Spleen (tissue), 11 donors: ENCODE data around the gene TP63. TPM values are rescaled to one million over a fixed set of nuclear protein-coding genes. Genes with fewer than 3 reads are reported as not detected.
A peak's percentile ranks its signal among the peaks of the same experiment; 100 is the strongest.

Experiments
- DNase-seq: peaks from one replicate; pipeline ENCODE4 v3.0.0-alpha.2; 2020
- H3K27ac ChIP-seq, 8 donors: fragments of 200-600 bp; sonication (generic) in 7 of 8; 1 replicate in 4 of 8; 2 replicates in 4 of 8; pipeline versions ENCODE4 v1.5.0 to v1.8.0; 2016 to 2021; ENCODE audit warnings: inconsistent platforms in 4 of 8, mild to moderate bottlenecking in 4 of 8, moderate library complexity in 1 of 8
- H3K27me3 ChIP-seq, 7 donors: fragments of 200-600 bp; sonication (generic) in 6 of 7; replicated peaks in 1 of 7; 1 replicate in 4 of 7; 2 replicates in 3 of 7; pipeline versions ENCODE4 v1.5.0 to v1.8.0; 2016 to 2021; ENCODE audit warnings: inconsistent platforms in 3 of 7, mild to moderate bottlenecking in 1 of 7
- H3K36me3 ChIP-seq, 6 donors: fragments of 200-600 bp; sonication (generic) in 5 of 6; 1 replicate in 4 of 6; 2 replicates in 2 of 6; pipeline versions ENCODE4 v1.5.0 to v1.8.0; 2016 to 2021; ENCODE audit warnings: inconsistent platforms in 2 of 6
- H3K4me1 ChIP-seq, 6 donors: fragments of 200-600 bp; sonication (generic) in 5 of 6; 1 replicate in 3 of 6; 2 replicates in 3 of 6; pipeline versions ENCODE4 v1.5.0 to v1.8.0; 2016 to 2021; ENCODE audit warnings: inconsistent platforms in 3 of 6
- H3K4me3 ChIP-seq, 8 donors: fragments of 200-600 bp; sonication (generic) in 7 of 8; 1 replicate in 4 of 8; 2 replicates in 4 of 8; pipeline versions ENCODE4 v1.5.0 to v1.8.0; 2016 to 2021; ENCODE audit warnings: inconsistent platforms in 4 of 8, mild to moderate bottlenecking in 4 of 8, moderate library complexity in 2 of 8
- H3K9me3 ChIP-seq, 8 donors: fragments of 200-600 bp; sonication (generic) in 7 of 8; 1 replicate in 4 of 8; 2 replicates in 4 of 8; pipeline versions ENCODE4 v1.5.0 to v1.8.0; 2016 to 2021; ENCODE audit warnings: inconsistent platforms in 4 of 8
- CTCF ChIP-seq, 11 experiments: fragments of 200-600 bp in 7 of 11; fragments of 450-650 bp in 4 of 11; sonication (generic) in 4 of 11; IDR thresholded peaks in 8 of 11; conservative IDR thresholded peaks in 3 of 11; 1 replicate in 7 of 11; 2 replicates in 4 of 11; pipeline versions ENCODE4 v1.4.0 to v1.8.0; 2016 to 2021; ENCODE audit warnings: antibody characterized with exemption in 11 of 11, inconsistent platforms in 4 of 11, mild to moderate bottlenecking in 1 of 11
- POLR2A ChIP-seq, 3 donors: fragments of 450-650 bp; IDR thresholded peaks; one replicate each; pipeline ENCODE4 v1.5.1; 2017; ENCODE audit warnings: antibody characterized with exemption in 3 of 3, mild to moderate bottlenecking in 1 of 3
- POLR2AphosphoS5 ChIP-seq, 3 donors: sonication (generic); formaldehyde crosslinking; IDR thresholded peaks; one replicate each; pipeline ENCODE4 v1.5.1; 2017; ENCODE audit warnings: antibody characterized with exemption in 3 of 3
- WGBS, 5 donors: extraction: QIAGEN DNeasy Blood & Tissue Kit in 3 of 5; methylation state at CpG; one replicate each; pipeline versions ENCODE4 v1.1.5 to v1.1.7; 2013 to 2018; 5-methylcytosine and 5-hydroxymethylcytosine counted together
- intact Hi-C: fragments of 100-400 bp; cut with DNase I; formaldehyde crosslinking; loops from one replicate; pipeline ENCODE4 v1.15.0; 2023; ENCODE audit warnings: low total_unique reads
- polyA plus RNA-seq, 3 donors: library from polyadenylated mRNA; stranded (reverse); fragments of 200-250 nt; gene quantifications; one replicate each; pipeline ENCODE4 v1.2.1, GENCODE V29; 2013
- total RNA-seq, 7 donors: library from RNA; depleted of rRNA in 3 of 7; stranded (reverse); fragments of >200 nt in 3 of 7; fragmentation: NEBNext Ultra II Directional in 4 of 7; extraction: Animal tissue kit (Norgen Biotek cat#: 25700) in 4 of 7; gene quantifications; one replicate each; pipeline versions ENCODE4 v1.1.0 to v1.2.1, GENCODE V29; 2016 to 2021
- donor health status: healthy with polysubstance abuse.
- donor health status: DM: no; HTN: no; CAD: no; lungs with moderate emphysema.
- donor health status: DM: no; HTN: no; CAD: no.
- donor health status: Bipolar disorder and iron deficiency.
- donor health status: healthy.
- donor health status: DM: no; HTN: no; CAD: no.
- donor health status: DM: yes; HTN: yes; CAD: no.

The TP63 gene
- total and polyA plus RNA-seq, 10 donors = 0.09 to 0.68 (median 0.29) TPM

GRCh38 chr3:189708375-189708774 lies 77.2 kb downstream of the TP63 start:
- no peak for TF ChIP-seq CTCF (IDR thresholded peaks at IDR 0.05 in 8 of 11, conservative IDR thresholded peaks at IDR 0.05 in 3 of 11)
- no peak for TF ChIP-seq POLR2A (IDR thresholded peaks at IDR 0.05)
- TF ChIP-seq POLR2AphosphoS5 (IDR thresholded peaks at IDR 0.05) = no peak
- whole genome bisulfite sequencing, 5 donors = 75 to 92% (median 84%) methylated on average over 3 of the region's 3 CpGs
- intact Hi-C loops = no loop called here
- DNase-seq = no peak
- H3K9me3 ChIP-seq = no peaks in the 10 kb centered on the region
- H3K27me3 ChIP-seq = no peaks in the 10 kb centered on the region
- no peak overlapping the region for H3K4me3 ChIP-seq
- no peaks in the 10 kb centered on the region for H3K36me3 ChIP-seq
- no peak overlapping the region for H3K27ac ChIP-seq
- H3K4me1 ChIP-seq = peaks cover 0 to 5% (median 0%) of the 10 kb centered on the region in 6 donors

- no peaks in the 10 kb centered on the region for H3K27me3 ChIP-seq
- no peak overlapping the region for H3K4me3 ChIP-seq
- intact Hi-C loops = no loop called here
- H3K4me1 ChIP-seq = peaks cover 0 to 8% (median 2%) of the 10 kb centered on the region in 6 donors
- TF ChIP-seq POLR2A (IDR thresholded peaks at IDR 0.05) (no peak), POLR2AphosphoS5 (IDR thresholded peaks at IDR 0.05) (peak in 1 of 3 donors; percentile 40)
- no peak for DNase-seq
- H3K9me3 ChIP-seq = no peaks in the 10 kb centered on the region
- H3K27ac ChIP-seq = peak overlapping the region in 5 of 8 donors; percentile 5 to 38 (median 27)
- no peaks in the 10 kb centered on the region for H3K36me3 ChIP-seq
These were observed 79.6 kb downstream of the TP63 start for GRCh38 chr3:189710620-189711402.

GRCh38 chr3:189712906-189713483 lies 81.8 kb downstream of the TP63 start:
- DNase-seq = no peak
- no peak overlapping the region for H3K4me3 ChIP-seq
- H3K9me3 ChIP-seq = no peaks in the 10 kb centered on the region
- no peaks in the 10 kb centered on the region for H3K27me3 ChIP-seq
- peaks cover 0 to 8% (median 2%) of the 10 kb centered on the region in 6 donors for H3K4me1 ChIP-seq
- H3K27ac ChIP-seq = no peak overlapping the region
- H3K36me3 ChIP-seq = no peaks in the 10 kb centered on the region
- WGBS, 5 donors = 67 to 85% (median 82%) methylated on average over 2 of the region's 2 CpGs
- intact Hi-C loops = no loop called here
- no peak for TF ChIP-seq CTCF (IDR thresholded peaks at IDR 0.05 in 8 of 11, conservative IDR thresholded peaks at IDR 0.05 in 3 of 11)
- no peak for TF ChIP-seq POLR2A (IDR thresholded peaks at IDR 0.05)
- no peak for TF ChIP-seq POLR2AphosphoS5 (IDR thresholded peaks at IDR 0.05)

GRCh38 chr3:189714991-189715961 lies 84.1 kb downstream of the TP63 start:
- WGBS, 5 donors = 49 to 56% (median 53%) methylated on average over 5 of the region's 5 CpGs
- H3K4me3 ChIP-seq = no peak overlapping the region
- H3K27ac ChIP-seq = no peak overlapping the region
- DNase-seq = no peak
- no peaks in the 10 kb centered on the region for H3K27me3 ChIP-seq
- TF ChIP-seq CTCF (IDR thresholded peaks at IDR 0.05 in 8 of 11, conservative IDR thresholded peaks at IDR 0.05 in 3 of 11) = no peak
- no peak for TF ChIP-seq POLR2AphosphoS5 (IDR thresholded peaks at IDR 0.05)
- TF ChIP-seq POLR2A (IDR thresholded peaks at IDR 0.05) = no peak
- H3K4me1 ChIP-seq = peaks cover 0 to 8% (median under 1%) of the 10 kb centered on the region in 6 donors
- no peaks in the 10 kb centered on the region for H3K9me3 ChIP-seq
- no peaks in the 10 kb centered on the region for H3K36me3 ChIP-seq
- intact Hi-C loops = no loop called here
